K562 (cell line): ENCODE data around the gene SETD1B. TPM values are rescaled to one million over a fixed set of nuclear protein-coding genes. Genes with fewer than 3 reads are reported as not detected.
A peak's percentile ranks its signal among the peaks of the same experiment; 100 is the strongest.

Experiments
- ATAC-seq: fragments of 200-7000 bp; cut with Tn5 transposase; 3 replicates; pipeline ENCODE4 v1.9.1; 2020; ENCODE audit warnings: moderate library complexity
- BruUV-seq: library from RNA; stranded (reverse); fragments of 400-500 nt; replicated peaks from 2 replicates; lab custom pipeline; 2021; lab: Mats Ljungman, UMichigan
- CTCF ChIA-PET: fragments of 300-600 bp; formaldehyde crosslinking; extraction: SDS; loops from one replicate; lab custom pipeline; 2021; ENCODE audit warnings: low intra/inter-chr PET ratio; lab: Yijun Ruan, JAX
- POLR2A ChIA-PET: fragments of 300-600, 350-650 bp; sonication (Branson Sonifier 250); formaldehyde crosslinking; extraction: SDS; loops from one replicate; lab custom pipeline; 2021; ENCODE audit warnings: antibody characterized with exemption, inconsistent platforms; lab: Yijun Ruan, JAX
- DNase-seq, 4 experiments: peaks; one replicate each; pipeline versions ENCODE4 v3.0.0 to v3.0.0-alpha.2; 2011 to 2018; ENCODE audit warnings: low spot score in 3 of 4, mixed read lengths in 3 of 4; ENCODE audit errors: extremely low read depth in 1 of 4
- FAIRE-seq: peaks from 2 replicates; lab custom pipeline; 2011; peaks lifted over from hg19 to GRCh38; lab: Jason Lieb, UNC
- H2AFZ ChIP-seq: 2 replicates; pipeline ENCODE4 v1.6.0; 2011; ENCODE audit warnings: low read depth, low read length, control low read depth, inconsistent platforms
- H3K27ac ChIP-seq: fragments of 200-600 bp; 3 replicates; pipeline ENCODE4 v1.8.0; 2011; ENCODE audit warnings: low read depth, mild to moderate bottlenecking, control low read depth, inconsistent platforms, low read length, moderate library complexity, mixed read lengths; ENCODE audit errors: extremely low read depth
- H3K27me3 ChIP-seq, 2 experiments: fragments of 300-600 bp in 1 of 2; 2 replicates in 1 of 2; 3 replicates in 1 of 2; pipeline versions ENCODE4 v1.6.0 to v1.8.0; 2011; ENCODE audit warnings: inconsistent platforms in 2 of 2, low read length in 2 of 2, mild to moderate bottlenecking in 1 of 2, mixed read lengths in 1 of 2, moderate library complexity in 1 of 2; ENCODE audit not compliant: control insufficient read depth in 2 of 2, insufficient read depth in 2 of 2
- H3K36me3 ChIP-seq: fragments of 300-600 bp; 3 replicates; pipeline ENCODE4 v1.8.0; 2011; ENCODE audit warnings: mild to moderate bottlenecking, low read length, inconsistent platforms; ENCODE audit not compliant: control insufficient read depth, insufficient read depth
- H3K4me1 ChIP-seq, 2 experiments: fragments of 200-600 bp in 1 of 2; replicated peaks in 1 of 2; 2 replicates in 1 of 2; 3 replicates in 1 of 2; pipeline versions ENCODE4 v1.5.1 to v1.8.0; 2011; ENCODE audit warnings: inconsistent platforms in 2 of 2, low read length in 2 of 2, mild to moderate bottlenecking in 1 of 2, mixed read lengths in 1 of 2, moderate library complexity in 1 of 2; ENCODE audit not compliant: control insufficient read depth in 2 of 2, insufficient read depth in 2 of 2
- H3K4me2 ChIP-seq: 2 replicates; pipeline ENCODE4 v1.6.1; 2011; ENCODE audit warnings: low read length, control low read depth, inconsistent platforms, mixed read lengths; ENCODE audit not compliant: insufficient read depth
- H3K4me3 ChIP-seq: fragments of 200-600 bp; sonication (generic), shearing (Covaris generic); 2 replicates; pipeline ENCODE4 v1.5.1; 2016; ENCODE audit warnings: control low read depth, inconsistent platforms
- H3K79me2 ChIP-seq: fragments of 200-600 bp; 3 replicates; pipeline ENCODE4 v1.8.0; 2011; ENCODE audit warnings: low read length, inconsistent platforms; ENCODE audit not compliant: control insufficient read depth, insufficient read depth
- H3K9ac ChIP-seq, 2 experiments: 2 replicates each; pipeline versions ENCODE4 v1.6.0 to v1.6.1; 2011; ENCODE audit warnings: low read depth in 2 of 2, low read length in 2 of 2, control low read depth in 1 of 2, inconsistent platforms in 1 of 2, mild to moderate bottlenecking in 1 of 2, mixed read lengths in 1 of 2; ENCODE audit not compliant: insufficient read depth in 1 of 2
- H3K9me1 ChIP-seq: one replicate; pipeline ENCODE4 v1.6.0; 2011; ENCODE audit warnings: inconsistent platforms, mild to moderate bottlenecking, low read length, moderate library complexity; ENCODE audit not compliant: control insufficient read depth, insufficient read depth
- H3K9me3 ChIP-seq: replicated peaks from 2 replicates; pipeline ENCODE4 v1.5.1; 2011; ENCODE audit warnings: low read depth, low read length, inconsistent platforms; ENCODE audit not compliant: control insufficient read depth, insufficient read depth
- H4K20me1 ChIP-seq: replicated peaks from 2 replicates; pipeline ENCODE4 v1.6.1; 2011; ENCODE audit warnings: low read length, inconsistent platforms, mixed read lengths; ENCODE audit not compliant: control insufficient read depth, insufficient read depth
- CHD1 ChIP-seq: fragments of 200-600 bp; sonication (generic); IDR thresholded peaks from one replicate; pipeline ENCODE4 v1.6.1; 2012; ENCODE audit warnings: mild to moderate bottlenecking, moderate library complexity, low read length, inconsistent platforms
- EWSR1 ChIP-seq: fragments of 450-650 bp; IDR thresholded peaks from 2 replicates; pipeline ENCODE4 v1.6.1; 2018; ENCODE audit warnings: borderline replicate concordance, mild to moderate bottlenecking, low read depth, moderate library complexity; ENCODE audit not compliant: partially characterized antibody
- GABPB1 ChIP-seq: sonication (generic); formaldehyde crosslinking; IDR thresholded peaks from 2 replicates; pipeline ENCODE4 v1.8.0; 2022; ENCODE audit warnings: mild to moderate bottlenecking, missing genetic modification reagents
- MCM3 ChIP-seq: fragments of 450-650 bp; IDR thresholded peaks from 2 replicates; pipeline ENCODE4 v1.6.1; 2016
- POLR2A ChIP-seq: fragments of 450-650 bp; conservative IDR thresholded peaks from 2 replicates; pipeline ENCODE4 v1.6.1; 2016
- PTBP1 ChIP-seq: fragments of 200-400 bp; formaldehyde crosslinking; IDR thresholded peaks from 2 replicates; pipeline ENCODE4 v1.6.1; 2017; ENCODE audit warnings: low read depth, low read length
- RBBP5 ChIP-seq: fragments of 200-600 bp; sonication (generic); IDR thresholded peaks from 2 replicates; pipeline ENCODE4 v1.6.1; 2012; ENCODE audit warnings: borderline replicate concordance, mild to moderate bottlenecking, low read length, control low read depth, inconsistent platforms; ENCODE audit not compliant: insufficient read depth, poor library complexity, severe bottlenecking
- SLC30A9 ChIP-seq: fragments of 250-450 bp; sonication (Bioruptor Pico); IDR thresholded peaks from 2 replicates; pipeline ENCODE4 v1.8.0; 2022; ENCODE audit warnings: mild to moderate bottlenecking, moderate library complexity
- SMARCB1 ChIP-seq: IDR thresholded peaks from 2 replicates; pipeline ENCODE4 v1.6.1; 2011; ENCODE audit warnings: improper control_type of control experiment, low read depth; ENCODE audit not compliant: insufficient read length
- SREBF2 ChIP-seq: sonication (generic); formaldehyde crosslinking; IDR thresholded peaks from 2 replicates; pipeline ENCODE4 v1.4.0; 2020; ENCODE audit warnings: mild to moderate bottlenecking, missing genetic modification reagents
- SUPT5H ChIP-seq: fragments of 450-650 bp; IDR thresholded peaks from 2 replicates; pipeline ENCODE4 v1.6.1; 2016
- YY1 ChIP-seq, 3 experiments: IDR thresholded peaks; 2 replicates each; pipeline ENCODE4 v1.6.1; 2011; ENCODE audit warnings: low read length in 2 of 3, mild to moderate bottlenecking in 2 of 3, moderate library complexity in 2 of 3, borderline replicate concordance in 1 of 3, control low read depth in 1 of 3, low read depth in 1 of 3; ENCODE audit not compliant: insufficient read depth in 3 of 3, insufficient replicate concordance in 2 of 3, control insufficient read depth in 1 of 3, insufficient read length in 1 of 3; ENCODE audit errors: extremely low read depth in 1 of 3
- ZNF507 ChIP-seq: conservative IDR thresholded peaks from 2 replicates; pipeline ENCODE4 v1.6.1; 2017; ENCODE audit warnings: missing genetic modification characterization, missing compliant biosample characterization
- WGBS: fragments of 100-300 bp; shearing (Covaris generic); methylation state at CpG from one replicate; pipeline ENCODE4 v1.1.6; 2016; ENCODE audit warnings: low coverage, mixed read lengths; ENCODE audit not compliant: insufficient coverage; ENCODE audit errors: missing lambda C conversion rate; 5-methylcytosine and 5-hydroxymethylcytosine counted together
- in situ Hi-C: fragments of 300-500 bp; cut with MboI; formaldehyde crosslinking; loops from 4 replicates; pipeline ENCODE4 v1.15.0; 2018; ENCODE audit warnings: inconsistent platforms, mixed read lengths
- intact Hi-C: fragments of 100-400 bp; cut with micrococcal nuclease; formaldehyde crosslinking; loops from 2 replicates; pipeline ENCODE4 v1.14.2; 2022
- polyA plus RNA-seq, 8 experiments: library from polyadenylated mRNA; depleted of rRNA in 4 of 8; stranded (reverse) in 5 of 8; unstranded in 3 of 8; fragments of >200 nt; fragmentation: Nextera tagmentation in 2 of 8; fragmentation: Illumina TruSeq in 1 of 8; extraction: Ambion mirVana in 2 of 8; extraction: Trizol in 1 of 8; gene quantifications; 2 replicates each; pipeline versions ENCODE4 v1.2.1 to v1.2.3, GENCODE V29; 2011 to 2014; ENCODE audit warnings: inconsistent platforms in 1 of 8, missing spikeins in 1 of 8
- total RNA-seq, 7 experiments: library from RNA; depleted of rRNA in 6 of 7; stranded (reverse); fragments of >200 nt in 6 of 7; fragmentation: Illumina TruSeq in 2 of 7; extraction: Trizol in 2 of 7; gene quantifications; 2 replicates each; pipeline versions ENCODE4 v1.2.1 to v1.2.3, GENCODE V29; 2011 to 2021; ENCODE audit warnings: low replicate concordance in 1 of 7
- TF ChIP-seq, protein P1 (sequence below): fragments of 250-450 bp; sonication (Bioruptor Pico); IDR thresholded peaks from 2 replicates; pipeline ENCODE4 v1.8.0; 2021; ENCODE audit warnings: mild to moderate bottlenecking, moderate library complexity

SETD1B gene
- total and polyA plus RNA-seq, 9 of the 15 experiments (the other 6 are each of a cell fraction or from before 2014, with no cell fraction given), result 0.48 to 26.6 (median 2.3) TPM

DNA sequence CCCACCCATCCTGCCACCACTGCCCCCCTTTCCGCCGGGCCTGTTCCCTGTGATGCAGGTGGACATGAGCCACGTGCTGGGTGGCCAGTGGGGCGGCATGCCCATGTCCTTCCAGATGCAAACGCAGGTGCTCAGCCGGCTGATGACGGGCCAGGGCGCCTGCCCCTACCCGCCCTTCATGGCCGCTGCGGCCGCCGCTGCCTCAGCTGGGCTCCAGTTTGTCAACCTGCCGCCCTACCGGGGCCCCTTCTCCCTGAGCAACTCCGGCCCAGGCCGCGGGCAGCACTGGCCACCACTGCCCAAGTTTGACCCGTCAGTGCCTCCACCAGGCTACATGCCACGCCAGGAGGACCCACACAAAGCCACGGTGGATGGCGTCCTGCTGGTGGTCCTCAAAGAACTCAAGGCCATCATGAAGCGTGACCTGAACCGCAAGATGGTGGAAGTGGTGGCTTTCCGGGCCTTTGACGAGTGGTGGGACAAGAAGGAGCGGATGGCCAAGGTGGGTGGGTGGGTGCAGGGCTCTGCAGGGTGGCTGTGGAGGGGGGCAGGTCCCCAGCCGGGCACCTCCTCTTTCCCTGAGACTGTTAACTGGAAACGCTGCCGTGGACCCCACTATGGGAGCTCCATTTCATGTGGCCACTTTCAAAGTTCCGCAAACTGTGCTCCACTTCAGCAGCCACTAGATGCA is 10.8 kb downstream of the SETD1B start (continued):
- TF ChIP-seq RBBP5 (no peak), PTBP1 (no peak), SLC30A9 (no peak), SREBF2 (CRISPR knock-in tag) (no peak)

DNA sequence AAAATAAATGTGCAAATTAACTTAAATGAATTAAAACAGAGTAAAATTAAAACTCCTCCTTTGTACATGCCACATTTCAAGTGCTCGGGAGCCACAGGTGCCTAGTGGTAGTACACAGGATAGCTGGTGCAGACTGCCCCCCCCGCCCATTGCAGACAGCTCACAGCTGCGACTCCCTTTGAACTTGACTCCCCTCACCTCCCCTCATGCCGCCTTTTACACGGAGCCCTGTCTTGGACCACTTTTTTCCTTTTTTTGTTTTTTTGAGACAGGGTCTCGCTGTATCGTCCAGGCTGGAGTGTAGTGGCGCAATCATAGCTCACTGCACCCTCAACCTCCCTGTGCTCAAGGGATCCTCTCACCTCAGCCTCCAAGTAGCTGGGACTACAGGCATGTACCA is 11.5 kb downstream of the SETD1B start:
- WGBS, result 93% methylated on average over 8 of the region's 8 CpGs
- intact Hi-C loops, result no loop called here
- H3K36me3 ChIP-seq, result peaks cover 85% of the 10 kb centered on the region
- H3K9ac ChIP-seq, result no peak overlapping the region
- FAIRE-seq, result no peak
- ChIA-PET POLR2A (interaction anchor here (0.6 to 1.3 kb wide), 7 partner anchors 9 to 1718 kb away, joined by 3 to 5 read pairs (median 3); partner anchors contain the start of gene RILPL1), CTCF (no interaction called here)
- H3K27me3 ChIP-seq, result no peaks in the 10 kb centered on the region
- TF ChIP-seq, protein P1, sequence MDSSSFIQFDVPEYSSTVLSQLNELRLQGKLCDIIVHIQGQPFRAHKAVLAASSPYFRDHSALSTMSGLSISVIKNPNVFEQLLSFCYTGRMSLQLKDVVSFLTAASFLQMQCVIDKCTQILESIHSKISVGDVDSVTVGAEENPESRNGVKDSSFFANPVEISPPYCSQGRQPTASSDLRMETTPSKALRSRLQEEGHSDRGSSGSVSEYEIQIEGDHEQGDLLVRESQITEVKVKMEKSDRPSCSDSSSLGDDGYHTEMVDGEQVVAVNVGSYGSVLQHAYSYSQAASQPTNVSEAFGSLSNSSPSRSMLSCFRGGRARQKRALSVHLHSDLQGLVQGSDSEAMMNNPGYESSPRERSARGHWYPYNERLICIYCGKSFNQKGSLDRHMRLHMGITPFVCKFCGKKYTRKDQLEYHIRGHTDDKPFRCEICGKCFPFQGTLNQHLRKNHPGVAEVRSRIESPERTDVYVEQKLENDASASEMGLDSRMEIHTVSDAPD (CRISPR knock-in tag), result no peak
- TF ChIP-seq SMARCB1 (no peak), GABPB1 (CRISPR knock-in tag) (no peak), POLR2A (peak; percentile 22; the same call in 1 of the 2 replicates), YY1 (IDR thresholded peaks at IDR 0.05; ENCODE audit: borderline replicate concordance in 1 of 3, control insufficient read depth in 1 of 3, extremely low read depth in 1 of 3, insufficient read depth in 3 of 3, insufficient read length in 1 of 3, insufficient replicate concordance in 2 of 3, low read depth in 1 of 3, low read length in 2 of 3) (no peak), CHD1 (no peak), ZNF507 (tag) (no peak), SUPT5H (0 out of 2 replicates have a peak, but pooled peaks have one; percentile 46), EWSR1 (no peak), MCM3 (no peak)
- H3K4me1 ChIP-seq, result peaks cover 22 to 42% of the 10 kb centered on the region in 2 experiments
- no peak for ATAC-seq
- in situ Hi-C loops, result no loop called here
- H3K4me3 ChIP-seq, result no peak overlapping the region
- no peak overlapping the region for H2AFZ ChIP-seq
- H4K20me1 ChIP-seq, result peaks cover 24% of the 10 kb centered on the region
- no peaks in the 10 kb centered on the region for H3K9me3 ChIP-seq
- no peak overlapping the region for H3K4me2 ChIP-seq
- no peaks in the 10 kb centered on the region for H3K9me1 ChIP-seq
- peaks cover 41% of the 10 kb centered on the region for H3K79me2 ChIP-seq
- BruUV-seq, result no TSS peak
- no peak for DNase-seq
- no peak overlapping the region for H3K27ac ChIP-seq
